Measurements from ENCODE around the gene UBE2G1. TPM values are rescaled to one million over a fixed set of nuclear protein-coding genes. Genes with fewer than 3 reads are reported as not detected.

UBE2G1 gene
- total RNA-seq, 2 donors from 2014 or later = 38.8 to 47.7 TPM

GRCh38 chr17:4250887-4251286 lies 115.6 kb downstream of the UBE2G1 start:
- DNase-seq (ENCODE audit: low spot score) (no peak), ATAC-seq (ENCODE audit: insufficient number of reproducible peaks, low FRiP score, low read depth) (no peak)
- H3K9me3 ChIP-seq = no peaks in the 10 kb centered on the region
- TF ChIP-seq CTCF (IDR thresholded peaks at IDR 0.05) = no peak
- no peaks in the 10 kb centered on the region for H3K36me3 ChIP-seq
- H3K27me3 ChIP-seq (replicated peaks; ENCODE audit: insufficient read depth) = no peaks in the 10 kb centered on the region
- H3K4me3 ChIP-seq = no peak overlapping the region
- H3K4me1 ChIP-seq (ENCODE audit: control insufficient read depth in 1 of 2, low read depth in 2 of 2) = peaks cover 20 to 45% of the 10 kb centered on the region in 2 donors
- peak overlapping the region in 1 of 2 donors; percentile 27 for H3K27ac ChIP-seq

- Histone ChIP-seq H3K4me3 (no peak overlapping the region), H3K4me1 (ENCODE audit: control insufficient read depth in 1 of 2, low read depth in 2 of 2) (peaks cover 20 to 45% of the 10 kb centered on the region in 2 donors), H3K36me3 (no peaks in the 10 kb centered on the region), H3K27me3 (replicated peaks; ENCODE audit: insufficient read depth) (no peaks in the 10 kb centered on the region), H3K27ac (peak overlapping the region; percentile 71 to 79), H3K9me3 (no peaks in the 10 kb centered on the region)
- no peak for DNase-seq (ENCODE audit: low spot score)
- peak; percentile 48 for TF ChIP-seq CTCF (IDR thresholded peaks at IDR 0.05)
- ATAC-seq (ENCODE audit: insufficient number of reproducible peaks, low FRiP score, low read depth) = no peak
Measured at GRCh38 chr17:4249452-4250029, 116.9 kb downstream of the UBE2G1 start.

- no peak for TF ChIP-seq CTCF (IDR thresholded peaks at IDR 0.05)
- H3K27me3 ChIP-seq (replicated peaks; ENCODE audit: insufficient read depth) = no peaks in the 10 kb centered on the region
- no peaks in the 10 kb centered on the region for H3K9me3 ChIP-seq
- H3K36me3 ChIP-seq = no peaks in the 10 kb centered on the region
- H3K27ac ChIP-seq = peak overlapping the region; percentile 12 to 79
- DNase-seq (ENCODE audit: low spot score) (no peak), ATAC-seq (ENCODE audit: insufficient number of reproducible peaks, low FRiP score, low read depth) (no peak)
- peaks cover 20 to 45% of the 10 kb centered on the region in 2 donors for H3K4me1 ChIP-seq (ENCODE audit: control insufficient read depth in 1 of 2, low read depth in 2 of 2)
- peak overlapping the region; percentile 6 for H3K4me3 ChIP-seq
Measured at GRCh38 chr17:4248504-4249277, 117.8 kb downstream of the UBE2G1 start.

GRCh38 chr17:4247971-4248388 lies 118.5 kb downstream of the UBE2G1 start:
- Histone ChIP-seq H3K4me1 (ENCODE audit: control insufficient read depth in 1 of 2, low read depth in 2 of 2) (peaks cover 20 to 45% of the 10 kb centered on the region in 2 donors), H3K4me3 (no peak overlapping the region), H3K9me3 (no peaks in the 10 kb centered on the region), H3K36me3 (no peaks in the 10 kb centered on the region), H3K27me3 (replicated peaks; ENCODE audit: insufficient read depth) (no peaks in the 10 kb centered on the region), H3K27ac (peak overlapping the region; percentile 12 to 79)
- ATAC-seq (ENCODE audit: insufficient number of reproducible peaks, low FRiP score, low read depth) (no peak), DNase-seq (ENCODE audit: low spot score) (no peak)
- no peak for TF ChIP-seq CTCF (IDR thresholded peaks at IDR 0.05)

GRCh38 chr17:4247361-4247970 lies 119.0 kb downstream of the UBE2G1 start:
- TF ChIP-seq CTCF (IDR thresholded peaks at IDR 0.05) = no peak
- Histone ChIP-seq H3K27me3 (replicated peaks; ENCODE audit: insufficient read depth) (no peaks in the 10 kb centered on the region), H3K4me3 (no peak overlapping the region), H3K27ac (peak overlapping the region; percentile 12 to 79), H3K36me3 (no peaks in the 10 kb centered on the region), H3K4me1 (ENCODE audit: control insufficient read depth in 1 of 2, low read depth in 2 of 2) (peaks cover 20 to 44% of the 10 kb centered on the region in 2 donors), H3K9me3 (no peaks in the 10 kb centered on the region)
- DNase-seq (ENCODE audit: low spot score) (no peak), ATAC-seq (ENCODE audit: insufficient number of reproducible peaks, low FRiP score, low read depth) (no peak)

All from thoracic aorta (tissue), 2 donors.